ENCODE data around the gene LOC101059915.
"Not testable (repeated sequence)": the region's sequence is repeated elsewhere in the genome, so short reads cannot be mapped to it uniquely, and the experiment has no call there.

LOC101059915 gene

DNA sequence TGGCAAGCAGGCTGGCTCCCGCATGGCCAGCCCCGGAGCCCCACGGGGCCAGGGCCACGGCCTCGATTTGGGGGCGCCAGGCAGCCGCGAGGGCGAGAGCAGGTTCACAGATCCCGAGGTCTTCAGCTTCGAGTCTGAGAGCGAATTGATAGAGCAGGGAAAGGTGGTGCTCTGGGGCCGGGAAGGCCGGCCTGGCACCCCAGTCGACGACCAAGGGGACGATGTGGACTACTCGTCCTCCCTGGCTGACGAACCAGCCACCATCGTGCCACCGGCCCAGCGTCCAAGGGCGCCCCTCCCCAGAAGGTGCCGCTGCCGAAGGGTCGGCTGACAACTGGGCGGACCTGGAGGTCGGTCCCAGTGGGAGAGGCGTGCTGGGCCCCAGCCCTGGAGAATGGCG lies 51.8 kb downstream of the LOC101059915 start:
- DNase-seq (ENCODE audit: low read depth); H3K4me3 ChIP-seq (ENCODE audit: low read length); H3K36me3 ChIP-seq (ENCODE audit: control insufficient read depth, insufficient read depth, low read length, severe bottlenecking); H3K9me3 ChIP-seq (ENCODE audit: control insufficient read depth, low read length); H3K27me3 ChIP-seq (replicated peaks; ENCODE audit: control insufficient read depth, insufficient read depth, low read length); H3K4me1 ChIP-seq (ENCODE audit: control insufficient read depth, insufficient read depth, low read length); H3K9ac ChIP-seq (ENCODE audit: low read length): not testable (repeated sequence)

DNA sequence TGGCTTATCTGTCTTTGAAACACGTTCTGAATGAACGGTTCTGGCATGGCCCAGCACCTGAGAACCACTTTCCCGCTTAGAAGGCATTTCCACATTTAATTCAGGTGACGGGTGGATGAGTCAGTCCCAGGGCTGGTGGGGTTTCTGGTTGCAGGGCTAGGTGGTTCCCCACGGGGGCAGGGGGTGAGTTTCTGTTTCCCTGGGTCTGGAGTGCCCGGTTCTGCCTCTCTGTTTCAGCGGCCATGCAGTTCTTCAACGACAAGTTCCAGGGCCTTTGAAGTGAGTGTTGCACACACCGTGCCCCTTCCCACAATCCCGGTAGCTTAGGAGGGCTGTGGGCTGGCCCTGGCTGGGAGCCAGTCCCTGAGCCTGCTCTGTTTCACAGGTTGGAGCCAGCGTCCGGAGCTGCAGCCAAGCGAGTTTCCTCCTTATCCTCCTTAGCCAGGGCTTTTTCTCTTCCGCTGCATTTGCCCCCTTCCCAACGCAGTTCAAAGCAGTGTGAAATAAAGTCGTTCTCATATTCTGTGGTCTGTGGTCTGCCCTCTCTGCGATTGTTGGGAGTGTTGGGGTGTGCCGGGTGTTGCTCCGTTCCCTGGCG lies 53.0 kb downstream of the LOC101059915 start:
- not testable (repeated sequence) for H3K4me1 ChIP-seq (ENCODE audit: control insufficient read depth, insufficient read depth, low read length); DNase-seq (ENCODE audit: low read depth); H3K4me3 ChIP-seq (ENCODE audit: low read length); H3K27me3 ChIP-seq (replicated peaks; ENCODE audit: control insufficient read depth, insufficient read depth, low read length); H3K9me3 ChIP-seq (ENCODE audit: control insufficient read depth, low read length); H3K36me3 ChIP-seq (ENCODE audit: control insufficient read depth, insufficient read depth, low read length, severe bottlenecking); H3K9ac ChIP-seq (ENCODE audit: low read length)
